Ammon's horn (tissue), 1 donor: ENCODE data around the gene LSM4.
"Not testable (repeated sequence)": the region's sequence is repeated elsewhere in the genome, so short reads cannot be mapped to it uniquely, and the experiment has no call there.

Source experiments
- DNase-seq: peaks from one replicate; pipeline ENCODE4 v3.0.0-alpha.2; 2016; ENCODE audit warnings: low spot score

The LSM4 gene

DNA sequence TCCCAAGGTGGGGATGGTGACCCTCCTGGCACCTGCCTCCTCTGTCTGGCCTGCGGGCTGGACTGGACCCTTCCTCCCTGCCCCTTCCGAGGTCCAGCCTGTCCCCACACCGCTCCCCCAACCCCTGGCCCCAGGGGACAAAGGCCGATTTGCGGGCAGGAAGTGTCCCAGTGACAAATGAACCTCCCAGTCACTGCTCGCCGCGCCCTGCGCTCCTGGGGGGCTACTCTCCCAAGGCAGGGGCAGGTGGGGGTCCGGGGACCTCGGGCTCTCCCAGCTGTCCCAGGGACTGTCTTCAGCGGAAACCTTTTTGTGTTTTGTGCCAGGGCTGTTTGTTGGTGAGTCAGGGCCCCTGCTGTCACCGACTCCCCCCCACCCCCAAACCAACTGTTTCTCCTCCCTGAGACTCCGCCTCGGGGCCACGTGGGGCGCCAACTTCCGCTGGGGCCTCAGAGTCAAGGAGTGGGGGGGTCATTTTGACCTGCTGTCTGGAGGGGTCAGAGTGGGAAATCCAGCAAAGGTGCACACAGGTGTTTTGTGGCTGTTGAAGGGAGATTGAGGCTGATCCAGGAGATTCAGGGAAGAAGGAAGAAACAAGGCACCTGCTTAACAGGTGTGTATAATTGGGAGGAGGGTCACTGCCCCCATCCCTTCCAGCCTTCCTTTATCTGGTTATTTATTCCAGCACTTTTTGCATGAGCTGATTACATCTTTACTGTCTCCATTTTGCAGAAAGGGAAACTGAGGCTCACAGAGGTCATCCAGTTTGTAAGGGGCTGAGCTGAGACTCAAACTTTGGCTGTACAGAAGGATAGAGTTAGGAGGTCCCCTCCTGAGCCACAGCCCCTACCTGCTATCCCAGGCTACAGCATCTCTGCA is 18.4 kb upstream of the LSM4 start:
- DNase-seq: peak; percentile 63

GRCh38 chr19:18340190-18340989 is 17.5 kb upstream of the LSM4 start, which contains the start of gene PGPEP1:
TSS of gene PGPEP1 (plus strand) at chr19:18340598. CDS start at chr19:18340682, 84 bp downstream.
- DNase-seq: peak; percentile 85

DNA sequence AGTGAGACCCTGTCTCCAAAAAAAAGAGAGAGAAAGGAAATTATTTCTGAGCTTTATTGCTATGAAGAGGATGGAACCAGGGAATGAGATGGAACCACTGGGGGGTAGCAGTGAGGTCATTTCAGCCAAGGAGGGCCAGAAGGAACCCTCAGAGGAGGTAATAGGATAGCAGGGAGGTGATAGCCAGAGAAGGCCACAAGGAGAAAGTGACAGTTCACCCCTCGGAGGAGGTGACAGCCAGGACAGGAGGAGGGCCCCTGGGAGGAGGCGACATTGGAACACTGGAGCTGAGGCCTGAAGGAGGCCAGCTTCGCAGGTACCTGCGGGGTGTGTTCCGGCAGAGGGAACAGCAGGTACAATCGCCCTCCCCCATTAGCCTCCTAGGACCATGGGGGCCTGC is 16.8 kb upstream of the LSM4 start:
- DNase-seq: no peak

- DNase-seq: no peak
Observed at GRCh38 chr19:18338541-18338940, 15.7 kb upstream of the LSM4 start.

GRCh38 chr19:18336121-18336520 is 13.2 kb upstream of the LSM4 start:
- DNase-seq: no peak

GRCh38 chr19:18333680-18334079 is 10.8 kb upstream of the LSM4 start:
- no peak for DNase-seq

DNA sequence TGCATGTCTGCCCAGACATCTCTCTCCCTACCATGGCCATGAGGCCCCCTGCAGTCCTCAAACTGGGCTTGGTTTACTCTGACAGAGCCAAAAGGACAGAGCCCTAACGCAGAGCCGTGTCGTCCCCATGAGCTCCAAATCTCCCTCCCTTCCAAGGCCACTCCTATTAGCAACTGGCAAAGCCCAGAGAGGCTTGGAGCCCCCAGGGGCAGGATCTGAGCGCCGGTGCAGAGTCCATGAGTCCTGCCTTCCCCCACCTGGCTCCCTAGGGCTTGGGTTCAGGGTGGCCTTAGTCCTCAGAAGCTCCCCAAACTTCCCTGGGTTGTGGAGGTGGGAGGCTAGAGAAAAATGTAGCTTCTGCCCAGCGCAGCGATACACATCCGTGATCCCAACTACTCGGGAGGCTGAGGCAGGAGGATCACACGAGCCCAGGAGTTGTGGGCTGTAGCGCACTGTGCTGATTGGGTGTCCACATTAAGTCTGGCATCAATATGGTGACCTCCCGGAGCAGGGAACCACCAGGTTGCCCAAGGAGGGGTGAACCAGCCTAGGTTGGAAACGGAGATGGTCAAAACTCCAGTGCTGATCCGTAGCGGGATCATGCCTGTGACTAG is 10.1 kb upstream of the LSM4 start:
- no peak for DNase-seq

DNA sequence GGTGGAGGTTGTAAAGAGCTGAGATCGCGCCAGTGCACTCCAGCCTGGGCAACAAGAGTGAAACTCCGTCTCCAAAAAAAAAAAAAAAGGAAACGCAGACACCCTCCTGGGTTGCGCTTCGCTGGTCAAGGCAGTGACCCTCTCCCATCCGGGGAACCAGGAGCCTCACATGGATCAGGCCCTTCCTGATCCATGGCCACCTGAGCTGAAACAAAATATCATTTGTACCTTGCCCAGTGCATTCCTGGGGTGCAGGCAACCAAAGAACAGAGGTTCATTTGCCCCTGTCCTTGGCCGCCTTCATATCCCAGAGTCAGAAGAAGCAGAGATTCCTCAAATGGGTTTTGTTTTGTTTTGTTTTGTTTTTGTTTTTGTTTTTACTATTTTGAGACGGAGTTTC is 8.0 kb upstream of the LSM4 start:
- DNase-seq: no peak

DNA sequence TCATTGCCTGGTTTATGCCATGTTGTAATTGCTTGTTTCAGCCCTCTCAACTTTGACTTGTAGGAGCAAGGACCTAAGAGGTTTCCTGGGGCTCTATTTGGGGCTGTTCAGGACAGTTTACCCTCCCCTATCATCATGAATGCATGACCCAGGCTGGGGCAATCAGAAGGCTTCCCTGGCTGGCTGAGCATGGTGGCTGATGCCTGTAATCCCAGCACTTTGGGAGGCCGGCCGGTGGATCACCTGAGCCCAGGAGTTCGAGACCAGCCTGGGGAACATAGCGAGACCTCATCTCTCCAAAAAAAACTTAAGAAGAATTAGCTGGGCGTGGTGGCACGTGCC is 6.1 kb upstream of the LSM4 start:
- DNase-seq: no peak

- peak; percentile 98 for DNase-seq
Observed at GRCh38 chr19:18328340-18329034, 5.6 kb upstream of the LSM4 start.

DNA sequence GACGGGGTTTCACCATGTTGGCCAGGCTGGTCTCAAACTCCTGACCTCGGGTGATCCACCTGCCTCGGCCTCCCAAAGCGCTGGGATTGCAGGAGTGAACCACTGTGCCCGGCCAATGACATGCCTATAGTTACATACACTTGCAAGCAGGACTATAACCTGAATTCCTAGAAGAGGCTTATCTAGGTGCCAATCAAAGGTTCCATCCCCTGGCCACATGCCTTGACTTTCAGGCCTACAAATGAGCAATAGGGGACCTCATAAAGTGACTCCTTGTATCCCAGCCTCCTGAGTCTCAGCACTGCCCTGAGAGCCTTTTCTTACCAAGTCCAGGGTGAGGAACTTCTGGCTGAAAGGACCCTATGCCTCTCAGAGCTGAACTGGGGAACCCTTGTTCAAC is 3.9 kb upstream of the LSM4 start:
- DNase-seq: no peak

DNA sequence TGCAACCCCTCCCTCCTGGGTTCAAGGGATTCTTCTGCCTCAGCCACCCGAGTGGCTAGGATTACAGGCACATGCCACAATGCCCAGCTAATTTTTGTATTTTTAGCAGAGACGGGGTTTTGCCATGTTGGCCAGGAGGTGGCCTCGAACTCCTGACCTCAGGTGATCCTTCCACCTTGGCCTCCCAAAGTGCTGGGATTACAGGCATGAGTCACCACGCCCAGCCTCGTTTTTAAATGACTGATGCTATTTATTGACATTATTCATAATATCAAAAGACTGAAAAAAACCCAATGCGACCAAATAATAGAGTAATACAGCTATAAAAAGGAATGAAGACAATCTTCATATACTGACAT is 1.5 kb upstream of the LSM4 start:
- DNase-seq: not testable (repeated sequence)

DNA sequence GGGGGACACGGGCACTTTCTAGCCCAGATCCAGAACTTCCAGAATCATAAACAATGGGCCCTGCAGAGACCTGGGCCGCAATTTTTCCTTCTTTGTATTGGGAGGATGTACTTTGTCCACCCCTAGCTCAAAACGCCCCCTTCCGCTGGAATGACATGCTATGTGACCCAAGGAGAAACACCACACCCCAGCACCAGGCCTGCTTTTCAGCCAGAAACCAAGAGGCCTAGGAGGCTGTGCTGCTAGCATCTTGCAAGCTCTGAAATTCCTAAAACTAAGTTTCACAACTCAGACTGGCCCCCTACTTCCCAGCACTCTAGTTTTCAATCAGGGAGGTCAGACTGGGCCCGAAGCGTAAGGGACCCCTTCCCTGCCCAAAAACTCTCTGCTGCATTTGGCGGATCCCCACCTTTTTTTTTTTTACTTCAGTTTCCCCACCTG is 538 bp downstream of the LSM4 start:
- DNase-seq: no peak

- no peak for DNase-seq
Observed at GRCh38 chr19:18321734-18322102, 1.2 kb downstream of the LSM4 start.

DNA sequence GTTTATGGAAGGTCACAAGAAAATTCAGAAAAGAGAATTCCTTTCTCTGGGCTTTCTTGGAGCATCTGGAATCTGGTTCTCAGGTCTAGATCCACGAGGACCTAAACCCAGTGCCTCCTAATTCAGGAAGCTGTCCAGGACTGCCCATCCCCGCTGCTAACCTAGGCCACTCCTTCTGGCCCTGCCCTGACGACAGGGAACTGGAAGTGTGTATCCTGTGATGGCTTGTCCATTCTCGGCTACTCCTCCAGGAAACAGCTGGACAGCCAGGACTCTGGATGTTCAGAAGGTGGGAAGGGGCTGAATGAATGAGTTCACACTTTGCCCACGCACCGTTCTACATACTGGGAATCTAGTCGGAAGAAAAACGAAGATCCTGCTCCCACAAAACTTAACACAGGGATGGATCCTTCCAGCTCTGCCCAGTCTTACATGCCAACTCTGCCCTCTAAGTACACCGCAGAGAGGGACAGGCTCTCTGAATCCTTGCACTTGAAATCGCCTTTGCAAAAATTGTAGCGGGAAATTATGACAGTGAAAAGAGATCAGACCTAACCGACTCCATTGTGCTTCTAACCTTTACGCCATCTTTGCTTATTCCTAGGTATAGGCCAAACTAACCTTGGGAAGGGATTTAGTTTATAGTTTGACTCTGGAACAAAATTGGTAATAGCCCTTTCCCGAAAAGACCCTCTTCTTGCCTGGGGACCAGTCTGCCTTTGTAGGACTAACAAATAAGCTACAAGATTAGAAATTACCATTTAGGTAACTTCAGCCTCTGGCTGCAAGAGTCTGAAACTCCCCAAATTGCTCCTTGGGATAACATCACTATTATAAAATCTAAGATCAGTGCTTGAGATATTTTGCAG is 1.8 kb downstream of the LSM4 start:
- no peak for DNase-seq

- no peak for DNase-seq
Observed at GRCh38 chr19:18319591-18320135, 3.2 kb downstream of the LSM4 start.

DNA sequence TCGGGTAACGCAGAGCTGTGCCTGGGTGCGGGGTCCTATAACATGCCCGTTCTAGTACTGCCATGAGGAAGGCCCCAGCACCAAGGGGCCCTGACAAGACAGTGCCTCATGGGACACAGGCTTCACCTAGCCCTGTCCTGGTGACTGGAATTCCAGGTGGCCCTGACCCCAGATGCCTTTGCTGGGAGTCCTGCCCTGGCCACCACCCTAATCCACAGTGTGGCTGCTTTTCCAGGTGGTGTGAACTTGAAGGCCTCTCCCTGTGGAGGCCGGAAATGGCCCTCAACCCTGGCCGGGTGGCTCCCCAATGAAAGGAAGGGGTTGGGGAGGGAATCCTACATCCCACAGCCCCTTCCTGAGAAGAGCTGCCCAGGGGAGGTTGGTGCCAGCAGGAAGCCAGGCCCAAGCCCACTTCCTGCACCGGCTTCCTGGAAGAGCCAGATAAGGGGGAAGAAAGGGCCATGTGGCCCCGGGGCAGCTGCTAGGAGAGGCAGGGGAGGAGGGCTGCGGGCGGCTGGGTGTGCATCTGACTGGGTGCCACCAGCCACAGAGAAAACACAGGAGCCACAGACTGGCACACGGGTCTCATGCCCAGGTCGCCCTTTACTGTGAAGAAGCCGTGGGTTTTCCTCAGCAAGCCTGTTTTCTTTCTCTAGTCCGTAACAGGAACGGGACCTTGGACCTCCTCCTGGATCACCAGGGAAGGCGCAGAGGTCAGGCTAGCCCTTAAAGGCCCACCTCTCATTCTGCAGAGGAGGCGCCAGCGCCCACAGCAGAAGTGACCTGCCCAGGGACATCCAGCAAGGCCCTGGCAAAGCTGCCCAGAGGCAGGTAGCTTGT is 4.7 kb downstream of the LSM4 start:
- peak; percentile 40 for DNase-seq

- no peak for DNase-seq
Observed at GRCh38 chr19:18313398-18313797, 9.5 kb downstream of the LSM4 start.

- no peak for DNase-seq
Observed at GRCh38 chr19:18312092-18312534, 10.8 kb downstream of the LSM4 start.

DNA sequence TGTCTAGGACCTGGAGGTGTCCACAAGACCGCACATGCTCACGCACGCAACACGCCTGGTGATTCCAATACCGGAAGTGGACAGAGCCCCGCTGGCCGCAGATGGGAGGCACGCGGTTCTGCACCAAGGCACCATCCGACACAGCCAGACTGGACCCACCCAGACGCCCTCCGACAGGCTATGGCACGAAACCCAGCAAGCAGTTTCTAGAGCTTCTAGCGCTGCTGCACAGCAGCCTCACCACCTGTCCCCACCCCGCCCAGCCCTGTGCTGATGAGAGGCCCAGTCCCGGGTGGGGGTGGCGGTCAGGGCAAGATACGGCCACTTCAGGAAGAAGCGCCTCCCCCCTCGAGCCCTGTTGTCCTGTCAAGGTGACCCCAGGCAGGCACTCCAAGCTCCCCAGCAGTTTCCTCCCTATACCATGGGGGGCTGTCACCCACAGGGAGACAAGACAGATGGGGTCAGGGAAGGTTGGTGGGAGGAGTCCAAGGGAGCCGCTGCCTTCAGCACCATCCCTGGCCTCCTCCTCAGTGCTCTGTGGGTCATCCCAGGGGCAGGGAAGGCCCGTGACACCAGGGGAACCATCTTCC is 11.3 kb downstream of the LSM4 start:
- no peak for DNase-seq
